Effector CD8-positive, alpha-beta T cell (primary cell): ENCODE data around the gene MAST4.

ENCODE experiments used
- DNase-seq: peaks from one replicate; lab custom pipeline; 2025; lab: John Stamatoyannopoulos, UW

Gene MAST4

DNA sequence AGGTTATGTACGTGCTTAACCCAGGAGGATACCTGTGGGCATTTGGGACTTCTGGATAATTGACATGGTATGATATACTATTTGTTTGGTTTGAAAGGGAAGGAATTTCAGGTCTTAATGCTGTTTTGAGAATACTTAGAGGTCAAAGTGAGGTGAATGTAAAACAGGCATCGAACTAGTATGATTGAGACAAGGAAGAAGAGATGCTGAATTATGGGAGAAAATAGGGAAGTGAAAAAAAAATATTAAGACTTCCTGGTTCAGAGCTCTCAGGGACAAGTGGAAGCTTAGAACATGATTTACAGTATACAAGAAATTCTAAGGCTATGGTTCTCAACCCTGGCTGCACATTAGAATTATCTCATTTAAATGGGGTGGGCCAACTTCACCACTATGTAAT, 485.1 kb downstream of the MAST4 start:
- DNase-seq, result no peak

DNA sequence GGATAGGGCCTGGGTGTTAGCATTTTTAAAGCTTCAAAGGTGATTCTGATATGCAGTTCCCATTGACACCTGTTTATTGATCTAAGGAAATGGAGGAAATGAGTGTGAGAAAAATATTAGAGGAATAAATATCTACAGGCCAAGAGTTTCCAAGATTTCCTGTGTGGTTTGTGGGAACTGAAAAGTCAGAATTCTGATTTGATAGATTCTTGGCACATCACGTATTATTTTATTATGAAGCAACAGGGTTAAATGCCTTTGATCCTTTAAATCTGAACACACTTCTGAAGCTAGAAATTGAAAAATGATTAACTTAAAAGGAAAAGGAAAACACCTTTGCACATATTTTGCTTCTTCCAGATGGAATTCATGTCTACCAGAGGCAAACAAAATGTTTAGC, 486.7 kb downstream of the MAST4 start:
- no peak for DNase-seq

GRCh38 chr5:67085616-67086015, 489.4 kb downstream of the MAST4 start:
- DNase-seq, result no peak

DNA sequence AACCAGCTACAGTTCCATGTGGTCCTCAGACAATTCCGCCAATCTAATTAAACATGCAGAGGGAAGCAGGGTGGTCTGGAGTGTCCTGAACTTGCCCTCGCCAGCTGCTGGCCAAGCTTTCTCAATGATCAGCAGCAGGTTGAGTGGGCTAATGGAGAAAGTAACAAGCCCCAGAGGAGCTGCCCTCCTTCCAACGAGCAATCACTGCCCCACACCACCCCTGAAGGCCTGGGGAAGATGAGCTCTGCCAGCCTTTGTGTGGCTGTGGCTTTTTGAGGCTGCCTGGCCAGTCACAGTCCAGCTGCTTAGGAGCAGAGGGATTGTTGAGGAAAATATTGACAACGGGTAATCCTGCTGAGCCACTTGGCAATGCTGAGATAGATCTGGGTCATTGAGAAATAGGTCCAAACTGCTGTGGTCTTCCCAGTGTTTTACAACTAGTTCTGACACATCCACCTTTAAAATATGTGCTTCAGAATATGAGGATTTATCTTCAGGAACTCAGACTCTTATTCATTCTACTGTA, 493.1 kb downstream of the MAST4 start:
- no peak for DNase-seq

DNA sequence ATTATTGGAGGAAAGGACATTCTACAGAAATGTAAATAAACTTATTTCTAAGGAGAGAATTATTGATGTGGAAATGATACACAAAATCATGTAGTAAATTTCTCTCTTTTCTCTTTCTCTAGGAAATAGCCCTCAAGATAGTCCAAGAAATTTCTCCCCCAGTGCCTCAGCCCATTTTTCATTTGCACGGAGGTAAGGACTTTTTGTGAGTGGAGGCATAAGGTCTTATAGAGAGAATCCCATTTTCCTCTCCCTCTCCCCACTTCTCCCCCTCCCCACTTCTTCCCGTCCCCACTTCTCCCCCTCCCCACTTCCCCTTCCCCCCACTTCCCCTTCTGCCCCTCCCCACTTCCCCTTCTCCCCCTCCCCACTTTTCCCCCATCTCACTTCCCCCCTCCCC, 493.8 kb downstream of the MAST4 start:
- DNase-seq, result no peak

GRCh38 chr5:67090593-67090992, 494.4 kb downstream of the MAST4 start:
- DNase-seq, result no peak

GRCh38 chr5:67092535-67092934, 496.3 kb downstream of the MAST4 start:
- no peak for DNase-seq

DNA sequence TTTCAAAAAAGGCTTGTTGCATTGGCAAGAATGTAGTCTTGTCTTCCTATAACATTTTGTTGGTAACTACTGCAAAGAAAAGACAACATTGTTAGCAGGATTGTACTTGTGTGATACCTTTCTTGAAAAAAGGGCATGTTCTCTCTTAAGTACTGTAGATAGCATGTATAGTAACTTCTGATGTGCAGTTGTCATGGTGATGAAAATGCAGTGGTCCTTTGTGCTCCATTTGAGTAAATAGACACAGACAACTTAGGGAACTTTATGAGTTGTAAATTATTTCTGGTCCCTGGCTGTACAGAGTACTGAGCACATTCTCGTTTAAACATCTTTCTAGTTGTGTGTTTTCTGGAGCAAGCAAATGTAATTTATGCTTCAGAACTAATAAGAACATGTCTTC, 497.1 kb downstream of the MAST4 start:
- DNase-seq, result no peak

DNA sequence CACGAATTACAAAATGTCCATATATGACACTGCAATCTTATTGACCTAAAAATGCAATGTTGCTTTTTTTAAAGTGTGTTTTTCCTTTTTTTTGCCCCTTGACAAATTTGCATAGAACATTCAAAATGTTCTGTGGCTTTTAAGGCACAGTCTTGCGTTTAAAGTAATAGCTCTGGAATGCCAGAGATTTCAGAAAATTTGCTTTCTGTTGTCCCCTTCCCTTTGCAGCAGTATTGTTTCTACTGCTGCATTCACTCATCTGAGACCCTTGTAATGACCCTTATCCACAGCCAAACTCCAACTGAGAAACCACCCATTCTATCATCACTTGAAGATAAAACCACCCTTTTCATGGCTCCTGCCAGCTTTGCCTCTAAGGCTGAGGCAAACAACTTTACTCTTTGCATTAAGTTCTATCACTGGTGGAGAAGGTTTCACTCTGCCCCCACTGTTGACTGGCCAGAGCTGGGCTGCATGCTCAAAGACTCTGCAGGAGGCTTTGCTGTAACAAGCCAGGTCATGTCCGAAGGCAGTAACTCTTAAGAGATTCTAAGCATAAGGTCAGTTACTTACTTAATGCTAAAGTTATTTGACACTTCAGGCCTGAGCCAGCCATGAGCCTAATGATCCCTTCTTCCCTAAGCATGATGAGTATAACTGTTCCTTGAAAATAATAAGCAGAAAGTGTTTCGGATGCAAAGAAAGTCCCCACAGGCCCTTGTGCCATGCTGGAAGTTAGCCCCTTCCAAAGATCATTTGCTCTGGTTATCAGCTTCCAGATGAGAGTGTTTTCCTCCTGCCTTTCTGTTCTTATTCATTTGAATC, 498.5 kb downstream of the MAST4 start:
- no peak for DNase-seq

DNA sequence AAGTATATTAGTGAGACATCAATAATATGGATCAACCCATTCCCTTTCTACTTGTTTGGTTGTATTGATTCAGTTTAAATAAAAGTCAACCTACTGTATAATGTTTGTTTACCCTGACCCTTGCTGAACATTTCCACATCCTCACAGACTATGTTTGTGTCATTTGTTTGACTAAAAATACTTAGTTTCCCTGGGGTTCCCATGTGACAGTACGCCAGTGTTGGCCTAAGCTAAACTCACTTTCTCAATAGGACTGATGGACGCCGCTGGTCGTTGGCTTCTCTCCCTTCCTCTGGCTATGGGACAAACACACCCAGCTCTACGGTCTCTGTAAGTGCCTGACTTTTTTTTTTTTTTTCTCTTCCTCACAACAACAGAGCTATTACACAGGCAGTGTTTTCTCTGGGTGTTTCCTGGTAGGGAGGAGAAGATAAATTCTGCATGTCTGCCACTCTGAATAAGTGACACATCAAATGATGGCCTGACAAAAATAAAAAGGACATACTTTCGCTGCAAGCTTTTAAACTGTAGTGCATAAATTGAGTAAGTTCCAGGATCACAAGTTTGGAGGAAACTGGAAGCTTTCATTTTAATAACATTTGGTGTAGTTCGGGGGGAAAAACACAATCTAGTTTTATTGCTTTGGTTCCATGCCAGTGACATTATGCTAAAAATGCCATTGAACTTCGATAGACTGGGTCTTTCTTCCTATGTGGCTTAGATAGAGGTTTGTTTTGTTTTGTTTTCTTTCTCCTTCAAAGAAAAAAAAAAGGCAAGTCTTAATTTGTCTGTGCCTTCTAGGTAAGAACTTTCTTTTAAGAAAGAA, 499.4 kb downstream of the MAST4 start:
- DNase-seq, result no peak

- no peak for DNase-seq
Measured at GRCh38 chr5:67098656-67099055, 502.5 kb downstream of the MAST4 start.

DNA sequence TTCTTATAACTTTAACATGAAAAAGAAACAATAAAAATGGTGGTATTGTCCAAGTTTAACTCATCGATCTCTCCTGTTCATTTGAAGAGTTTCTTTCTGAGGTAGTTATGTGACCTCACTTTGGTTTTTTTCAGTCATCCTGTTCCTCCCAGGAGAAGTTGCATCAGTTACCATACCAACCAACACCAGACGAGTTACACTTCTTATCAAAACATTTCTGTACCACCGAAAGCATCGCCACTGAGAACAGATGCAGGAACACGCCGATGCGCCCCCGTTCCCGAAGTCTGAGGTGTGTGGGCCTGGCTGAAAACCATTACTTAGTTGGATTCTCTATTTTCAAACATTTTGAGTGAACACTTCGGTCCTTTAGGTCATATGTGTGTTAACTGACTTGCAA, 504.1 kb downstream of the MAST4 start:
- DNase-seq, result no peak

GRCh38 chr5:67102708-67103107, 506.5 kb downstream of the MAST4 start:
- no peak for DNase-seq

- DNase-seq, result no peak
Measured at GRCh38 chr5:67104859-67105258, 508.7 kb downstream of the MAST4 start.

GRCh38 chr5:67105270-67105669, 509.1 kb downstream of the MAST4 start:
- no peak for DNase-seq

- DNase-seq, result no peak
Measured at GRCh38 chr5:67106626-67107342, 510.6 kb downstream of the MAST4 start.

- no peak for DNase-seq
Measured at GRCh38 chr5:67111779-67112178, 515.6 kb downstream of the MAST4 start.

- no peak for DNase-seq
Measured at GRCh38 chr5:67115246-67115645, 519.1 kb downstream of the MAST4 start.

DNA sequence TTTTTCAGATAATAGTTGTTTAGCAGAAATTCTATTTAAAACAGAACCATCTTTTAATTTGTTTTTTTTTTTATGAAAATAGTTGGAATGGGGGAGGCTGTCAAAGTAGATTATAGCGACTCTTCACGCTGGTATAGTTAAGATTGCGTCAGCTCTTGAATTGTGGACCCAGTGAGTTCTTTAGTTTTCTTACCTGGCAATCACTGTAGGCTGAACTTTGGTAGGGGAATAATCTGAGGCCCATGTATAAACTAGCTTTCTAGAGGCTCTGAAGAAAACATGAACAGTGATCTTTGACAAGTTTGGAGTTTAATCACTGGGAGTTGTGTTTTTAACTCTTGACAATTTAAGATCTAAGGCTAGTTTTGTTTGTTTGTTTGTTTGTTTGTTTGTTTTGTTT, 519.6 kb downstream of the MAST4 start:
- no peak for DNase-seq

- no peak for DNase-seq
Measured at GRCh38 chr5:67118050-67118620, 521.9 kb downstream of the MAST4 start.

DNA sequence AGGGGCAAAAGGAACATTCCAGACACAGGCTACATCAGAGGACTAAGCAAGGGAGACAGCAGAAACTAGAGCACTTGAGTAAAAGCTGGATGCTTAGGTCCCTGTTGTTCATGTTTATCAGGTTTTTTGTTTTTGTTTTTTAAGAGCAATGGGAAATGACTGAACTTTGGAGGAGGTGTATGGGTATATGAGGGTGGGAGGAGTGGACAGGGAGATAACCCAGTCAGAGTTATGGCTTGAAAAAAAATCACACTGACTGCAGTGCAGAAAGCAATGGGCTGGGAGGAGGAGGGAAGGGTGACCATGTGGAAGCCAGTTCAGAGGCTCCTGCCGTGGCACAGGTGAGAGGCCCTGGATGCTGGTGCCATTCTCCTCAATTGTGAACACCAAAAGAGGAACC, 522.8 kb downstream of the MAST4 start:
- no peak for DNase-seq

GRCh38 chr5:67120032-67120431, 523.8 kb downstream of the MAST4 start:
- DNase-seq, result no peak
